Measurements from ENCODE around the gene ANKRD13B.

DNA sequence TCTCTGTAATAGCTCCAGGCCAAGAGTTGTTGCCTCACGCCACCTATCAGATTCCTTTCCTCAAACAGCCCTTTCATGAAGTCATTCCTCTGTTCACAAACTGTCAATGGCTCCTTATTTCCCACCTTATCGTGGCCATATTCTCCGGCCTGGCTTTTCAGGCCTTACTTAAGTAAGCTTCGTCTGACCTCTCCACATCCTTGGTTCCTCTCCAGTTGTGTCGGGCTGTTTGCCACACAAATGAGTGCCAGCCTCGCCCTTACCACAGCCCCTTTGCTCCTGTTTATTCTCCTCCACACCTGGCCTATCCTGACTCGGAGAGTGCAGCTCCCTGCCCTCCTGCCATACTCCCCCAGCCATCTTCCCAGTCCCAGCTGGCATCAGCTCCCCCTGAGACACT lies 22.4 kb upstream of the ANKRD13B start:
- TF ChIP-seq, protein P1, sequence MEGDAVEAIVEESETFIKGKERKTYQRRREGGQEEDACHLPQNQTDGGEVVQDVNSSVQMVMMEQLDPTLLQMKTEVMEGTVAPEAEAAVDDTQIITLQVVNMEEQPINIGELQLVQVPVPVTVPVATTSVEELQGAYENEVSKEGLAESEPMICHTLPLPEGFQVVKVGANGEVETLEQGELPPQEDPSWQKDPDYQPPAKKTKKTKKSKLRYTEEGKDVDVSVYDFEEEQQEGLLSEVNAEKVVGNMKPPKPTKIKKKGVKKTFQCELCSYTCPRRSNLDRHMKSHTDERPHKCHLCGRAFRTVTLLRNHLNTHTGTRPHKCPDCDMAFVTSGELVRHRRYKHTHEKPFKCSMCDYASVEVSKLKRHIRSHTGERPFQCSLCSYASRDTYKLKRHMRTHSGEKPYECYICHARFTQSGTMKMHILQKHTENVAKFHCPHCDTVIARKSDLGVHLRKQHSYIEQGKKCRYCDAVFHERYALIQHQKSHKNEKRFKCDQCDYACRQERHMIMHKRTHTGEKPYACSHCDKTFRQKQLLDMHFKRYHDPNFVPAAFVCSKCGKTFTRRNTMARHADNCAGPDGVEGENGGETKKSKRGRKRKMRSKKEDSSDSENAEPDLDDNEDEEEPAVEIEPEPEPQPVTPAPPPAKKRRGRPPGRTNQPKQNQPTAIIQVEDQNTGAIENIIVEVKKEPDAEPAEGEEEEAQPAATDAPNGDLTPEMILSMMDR (IDR thresholded peaks at IDR 0.05) = no peak
- TF ChIP-seq ZFX (IDR thresholded peaks at IDR 0.05; ENCODE audit: borderline replicate concordance) = no peak
